8988T (cell line): ENCODE data around the gene OXCT2.

Source experiments
- DNase-seq: peaks from one replicate; pipeline ENCODE4 v3.0.0; 2011

OXCT2 gene

GRCh38 chr1:39732730-39733129, 38.4 kb downstream of the OXCT2 start:
- no peak for DNase-seq

DNA sequence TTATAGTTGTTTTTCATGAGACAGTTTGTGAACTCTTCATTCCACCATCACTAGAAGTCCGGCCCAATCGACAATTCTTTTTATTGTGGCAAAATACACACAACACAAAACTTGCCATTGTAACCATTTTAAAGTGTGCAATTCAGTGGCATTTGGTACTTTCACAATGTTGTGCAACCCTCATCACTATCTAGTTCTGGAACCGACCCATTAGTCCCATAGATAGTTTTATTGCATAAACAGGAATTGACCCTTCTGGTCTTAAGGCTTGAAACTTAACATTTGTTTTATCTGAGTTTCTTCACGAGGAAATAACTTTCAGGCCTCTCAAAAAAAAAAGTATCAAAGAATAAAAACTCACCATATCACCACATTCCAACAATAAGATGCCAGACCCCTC, 41.3 kb downstream of the OXCT2 start:
- DNase-seq, result no peak

DNA sequence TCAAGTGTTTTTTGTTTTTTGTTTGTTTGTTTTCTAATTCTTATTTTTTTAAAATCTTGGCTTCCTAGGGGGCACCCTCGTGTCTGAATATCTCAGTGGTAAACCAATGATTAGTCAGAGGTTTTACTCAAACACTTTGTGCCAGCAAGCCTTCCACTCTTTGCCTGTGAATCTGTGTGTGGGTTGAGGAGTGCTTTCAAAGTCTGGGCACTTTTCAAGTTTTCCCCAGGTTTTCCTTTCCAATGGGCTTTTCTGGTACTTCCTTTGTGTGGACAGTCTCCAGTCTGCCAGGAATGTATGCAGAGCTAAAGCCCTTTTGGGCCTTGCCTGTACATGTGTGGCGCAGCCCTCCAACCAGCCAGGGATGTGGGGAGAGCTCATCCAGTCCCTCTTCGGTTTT, 42.1 kb downstream of the OXCT2 start:
- DNase-seq, result no peak

GRCh38 chr1:39727932-39728317, 43.2 kb downstream of the OXCT2 start:
- DNase-seq, result no peak

- no peak for DNase-seq
These were observed 43.8 kb downstream of the OXCT2 start for GRCh38 chr1:39727221-39727931.

DNA sequence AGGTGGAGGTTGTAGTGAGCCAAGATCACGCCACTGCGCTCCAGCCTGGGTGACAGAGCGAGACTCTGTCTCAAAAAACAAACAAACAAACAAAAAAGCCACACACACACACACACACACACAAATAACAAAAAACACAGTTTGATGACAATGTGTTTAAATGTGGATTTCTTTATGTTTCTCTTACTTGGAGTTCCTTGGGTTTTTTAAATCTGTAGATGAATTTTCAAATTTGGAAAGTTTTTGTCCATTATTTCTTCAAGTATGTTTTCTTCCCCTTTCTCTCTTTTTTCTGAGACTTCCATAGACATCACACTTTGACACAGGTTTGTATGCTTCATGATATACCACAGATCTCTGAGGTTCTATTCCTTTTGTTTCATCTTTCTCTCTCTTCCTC, 44.5 kb downstream of the OXCT2 start:
- DNase-seq, result no peak

GRCh38 chr1:39722495-39722894, 48.7 kb downstream of the OXCT2 start:
- DNase-seq, result no peak

DNA sequence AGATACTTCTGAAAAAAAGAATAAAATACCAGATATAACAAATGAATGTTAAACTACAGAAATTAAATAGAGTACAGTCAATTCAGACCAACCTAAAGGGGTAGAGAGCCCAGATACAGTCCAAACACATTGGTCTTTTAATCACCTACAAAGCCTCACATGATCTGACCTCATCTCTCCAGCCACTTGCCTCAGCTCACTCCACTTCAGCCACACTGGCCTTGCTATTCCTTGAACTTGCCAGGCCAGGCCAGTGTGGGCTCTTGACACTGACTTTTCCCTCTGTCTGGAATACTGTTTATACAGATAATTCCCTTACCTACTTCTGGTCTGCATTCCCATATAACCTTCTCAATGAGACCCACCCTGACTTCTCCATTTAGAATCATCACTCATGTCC, 49.5 kb downstream of the OXCT2 start:
- DNase-seq, result no peak

GRCh38 chr1:39720094-39720999, 50.8 kb downstream of the OXCT2 start:
- DNase-seq, result no peak
